GM18502 (cell line): ENCODE results near the gene L1TD1.
"Not testable (repeated sequence)": the region's sequence is repeated elsewhere in the genome, so short reads cannot be mapped to it uniquely, and the experiment has no call there.

Experiments used
- ATAC-seq: cut with Tn5 transposase; IDR thresholded peaks from one replicate; pipeline ENCODE4 v1.9.1; 2021; ENCODE audit warnings: mild to moderate bottlenecking; ENCODE audit not compliant: unreplicated experiment, poor library complexity

L1TD1 gene, protein sequence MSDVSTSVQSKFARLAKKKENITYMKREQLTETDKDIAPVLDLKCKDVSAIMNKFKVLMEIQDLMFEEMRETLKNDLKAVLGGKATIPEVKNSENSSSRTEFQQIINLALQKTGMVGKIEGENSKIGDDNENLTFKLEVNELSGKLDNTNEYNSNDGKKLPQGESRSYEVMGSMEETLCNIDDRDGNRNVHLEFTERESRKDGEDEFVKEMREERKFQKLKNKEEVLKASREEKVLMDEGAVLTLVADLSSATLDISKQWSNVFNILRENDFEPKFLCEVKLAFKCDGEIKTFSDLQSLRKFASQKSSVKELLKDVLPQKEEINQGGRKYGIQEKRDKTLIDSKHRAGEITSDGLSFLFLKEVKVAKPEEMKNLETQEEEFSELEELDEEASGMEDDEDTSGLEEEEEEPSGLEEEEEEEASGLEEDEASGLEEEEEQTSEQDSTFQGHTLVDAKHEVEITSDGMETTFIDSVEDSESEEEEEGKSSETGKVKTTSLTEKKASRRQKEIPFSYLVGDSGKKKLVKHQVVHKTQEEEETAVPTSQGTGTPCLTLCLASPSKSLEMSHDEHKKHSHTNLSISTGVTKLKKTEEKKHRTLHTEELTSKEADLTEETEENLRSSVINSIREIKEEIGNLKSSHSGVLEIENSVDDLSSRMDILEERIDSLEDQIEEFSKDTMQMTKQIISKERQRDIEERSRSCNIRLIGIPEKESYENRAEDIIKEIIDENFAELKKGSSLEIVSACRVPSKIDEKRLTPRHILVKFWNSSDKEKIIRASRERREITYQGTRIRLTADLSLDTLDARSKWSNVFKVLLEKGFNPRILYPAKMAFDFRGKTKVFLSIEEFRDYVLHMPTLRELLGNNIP

DNA sequence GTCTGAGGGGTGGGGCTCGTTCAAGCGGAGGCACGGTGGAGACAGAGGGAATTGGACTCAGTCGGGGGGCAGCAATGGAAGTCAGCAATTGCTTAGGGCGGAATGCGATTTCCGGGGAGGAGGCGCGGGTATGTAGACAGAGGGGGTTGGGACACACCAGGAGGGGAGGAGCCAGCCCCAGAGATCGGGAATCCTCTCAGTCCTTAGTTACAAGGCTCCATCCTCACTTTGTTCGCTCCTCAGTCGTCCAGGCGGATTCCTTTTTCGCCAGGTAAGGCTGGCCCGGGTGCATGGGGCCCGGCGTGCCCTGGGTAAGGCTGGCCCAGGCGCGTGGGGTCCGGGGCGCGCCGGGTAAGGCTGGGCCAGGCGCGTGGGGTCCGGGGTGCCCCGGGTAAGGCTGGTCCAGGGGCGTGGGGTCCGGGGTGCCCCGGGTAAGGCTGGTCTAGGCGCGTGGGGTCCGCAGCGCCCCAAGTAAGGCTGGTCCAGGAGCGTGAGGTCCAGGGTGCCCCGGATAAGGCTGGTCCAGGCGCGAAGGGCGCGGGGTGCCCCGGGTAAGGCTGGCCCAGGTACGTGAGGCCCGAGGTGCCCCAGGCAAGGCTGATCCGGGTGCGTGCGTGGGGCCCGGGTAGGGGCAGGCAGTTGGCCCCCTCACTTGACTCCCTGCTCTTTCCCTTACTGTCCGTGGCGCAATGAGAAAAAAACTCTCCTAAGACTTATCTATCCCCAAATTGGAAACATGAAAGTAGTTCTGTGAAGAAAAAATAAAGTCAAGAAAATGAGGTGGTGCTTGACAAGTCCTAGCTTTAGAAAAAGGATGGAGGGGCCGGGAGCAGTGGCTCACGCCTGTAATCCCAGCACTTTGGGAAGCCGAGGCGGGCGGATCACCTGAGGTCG is at the start of gene L1TD1:
Gene L1TD1 (plus strand): TSS at position 199 of the 894 bp plus-strand sequence. CDS start 11,780 bp downstream, outside the sequence.
- no peak for ATAC-seq

DNA sequence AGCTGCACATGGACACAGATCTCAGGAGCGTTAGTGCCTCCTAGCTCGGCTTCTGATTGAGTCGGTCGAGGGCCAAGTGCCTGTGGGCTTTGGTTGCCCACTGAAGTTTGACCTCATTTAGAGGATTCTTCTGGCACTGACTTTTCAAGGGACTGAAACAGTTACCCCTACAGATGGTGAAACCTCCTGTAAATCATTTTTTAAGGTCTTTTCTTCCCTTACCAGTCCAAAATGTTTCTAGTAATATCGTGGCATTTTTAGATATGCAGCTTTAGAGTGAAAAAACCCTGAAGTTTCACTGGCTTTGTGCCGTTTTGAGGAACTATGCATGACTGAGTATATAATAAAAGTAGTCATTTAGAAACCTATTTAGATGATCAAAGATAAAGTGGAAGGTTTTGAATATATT is 34.7 kb upstream of the L1TD1 start:
- peak; percentile 81 for ATAC-seq

DNA sequence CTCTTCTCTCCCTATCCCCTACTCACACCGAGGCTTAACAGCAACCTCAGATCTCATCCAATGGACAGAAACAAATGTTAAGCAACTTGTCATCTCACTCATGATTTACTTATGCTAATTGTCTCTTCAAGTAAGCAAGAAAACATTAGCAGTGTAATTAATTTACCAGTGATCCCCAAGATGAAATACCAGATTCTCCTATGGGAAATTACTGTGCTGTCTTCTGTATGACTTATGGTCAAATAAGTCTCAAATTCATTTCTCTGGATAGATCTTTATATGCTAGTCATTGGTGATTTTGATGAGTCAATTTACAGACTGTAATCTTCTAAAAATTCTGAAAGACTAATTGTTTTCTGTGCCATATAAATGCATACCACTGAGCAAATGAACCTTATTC is 32.9 kb upstream of the L1TD1 start:
- no peak for ATAC-seq

DNA sequence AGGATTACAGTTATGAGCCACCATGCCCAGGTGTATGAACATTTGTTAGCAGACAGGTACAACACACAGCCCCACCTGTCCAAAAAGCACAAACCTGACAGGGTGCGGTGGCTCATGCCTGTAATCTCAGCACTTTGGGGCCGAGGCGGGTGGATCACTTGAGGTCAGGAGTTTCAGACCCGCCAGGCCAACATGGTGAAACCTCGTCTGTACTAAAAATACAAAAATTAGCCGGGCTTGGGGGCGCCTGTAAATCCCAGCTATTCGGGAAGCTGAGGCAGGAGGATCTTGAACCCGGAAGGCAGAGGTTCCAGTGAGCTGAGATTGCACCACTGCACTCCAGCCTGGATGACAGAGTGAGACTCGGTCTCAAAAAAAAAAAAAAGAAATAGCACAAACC is 24.3 kb upstream of the L1TD1 start:
- not testable (repeated sequence) for ATAC-seq

DNA sequence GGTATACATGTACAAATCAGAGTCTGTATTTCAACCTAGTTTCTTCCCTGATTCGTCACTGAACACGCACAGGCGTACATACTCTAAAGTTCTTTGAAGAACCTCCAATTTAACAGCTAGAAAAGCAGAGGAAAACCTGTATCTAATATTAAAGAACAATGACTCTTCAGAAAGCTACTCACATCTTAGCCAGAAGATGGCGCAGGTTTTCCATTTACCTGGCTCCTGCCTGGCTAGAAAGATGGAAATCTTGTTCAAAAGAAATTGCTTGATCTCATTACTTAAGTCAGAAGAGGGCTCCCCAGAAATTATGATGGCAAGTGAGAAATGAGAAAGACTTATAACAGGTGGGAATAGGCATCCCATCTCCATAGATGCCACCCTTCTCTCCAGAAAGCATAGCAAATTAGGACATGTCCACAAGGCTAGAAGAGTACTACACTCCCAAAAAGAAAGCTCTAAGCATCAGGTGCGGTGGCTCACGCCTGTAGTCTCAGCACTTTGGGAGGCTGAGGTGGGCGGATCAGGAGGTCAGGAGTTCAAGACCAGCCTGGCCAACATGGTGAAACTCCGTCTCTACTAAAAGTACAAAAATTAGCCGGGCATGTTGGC is 19.0 kb upstream of the L1TD1 start:
- ATAC-seq, result no peak

DNA sequence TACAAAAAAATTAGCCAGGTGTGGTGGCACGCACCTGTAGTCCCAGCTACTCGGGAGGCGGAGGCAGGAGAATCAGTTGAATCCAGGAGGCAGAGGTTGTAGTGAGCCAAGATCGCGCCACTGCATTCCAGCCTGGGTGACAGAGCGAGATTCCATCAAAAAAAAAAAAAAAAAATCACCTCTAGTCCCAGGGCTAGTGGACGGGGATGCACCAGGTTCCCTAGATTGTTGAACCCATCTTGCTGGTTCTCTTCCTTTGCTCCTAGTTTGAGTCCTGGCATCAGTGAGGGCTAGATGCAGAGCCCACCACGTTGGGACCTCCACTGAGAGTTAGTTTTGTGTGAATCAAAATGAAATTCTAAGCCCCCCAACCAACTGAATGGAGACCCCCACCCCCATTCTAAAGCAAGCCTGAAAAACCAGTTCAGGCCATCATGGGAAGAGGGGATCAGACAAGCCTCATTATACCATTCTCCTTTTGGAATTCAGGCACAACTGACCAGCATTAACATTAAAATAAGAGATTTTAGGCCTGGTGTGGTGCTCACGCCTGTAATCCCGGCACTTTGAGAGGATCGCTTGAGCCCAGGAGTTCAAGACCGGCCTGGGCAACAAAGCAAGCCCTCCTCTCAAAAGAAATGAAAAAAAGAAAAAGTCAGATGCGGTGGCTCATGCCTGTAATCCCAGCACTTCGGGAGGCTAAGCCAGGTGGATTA is 17.9 kb upstream of the L1TD1 start:
- no peak for ATAC-seq

DNA sequence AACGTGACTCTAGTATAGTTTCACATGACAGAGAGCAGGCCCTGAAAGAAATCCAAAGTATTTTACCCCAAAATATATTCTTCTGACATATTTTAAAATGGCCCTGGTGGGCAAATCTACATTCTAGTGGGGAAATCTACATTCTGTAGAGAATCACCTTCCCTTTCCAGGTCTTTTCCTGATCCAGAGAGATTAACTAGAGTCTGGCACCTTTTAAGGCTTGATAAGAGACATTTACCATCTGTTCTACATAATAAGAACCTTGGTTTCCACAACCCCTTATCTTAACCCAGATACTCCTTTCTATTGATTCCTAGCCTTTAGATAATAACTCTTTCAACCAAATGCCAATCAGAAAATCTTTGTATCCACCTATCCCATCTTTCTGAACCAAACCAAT is 17.0 kb upstream of the L1TD1 start:
- ATAC-seq, result no peak

DNA sequence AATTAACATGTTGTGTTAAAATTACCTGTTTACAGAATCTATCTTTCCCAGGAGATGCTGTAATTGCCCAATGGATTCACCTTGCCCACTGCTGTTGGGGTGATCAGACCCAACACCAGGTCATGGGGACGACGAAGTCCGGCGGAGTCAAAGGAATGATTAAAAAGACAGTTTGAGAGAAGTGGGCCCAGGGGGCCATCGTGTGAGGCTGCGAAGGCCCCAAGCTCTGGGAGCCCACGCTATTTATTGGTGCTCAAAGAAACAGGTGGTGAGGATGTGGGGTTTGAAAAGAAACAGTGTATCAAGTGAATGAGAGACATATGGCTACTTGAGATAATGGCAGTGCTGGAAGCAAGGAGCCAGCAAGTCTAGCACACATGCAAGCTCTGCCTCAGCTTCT is 16.3 kb upstream of the L1TD1 start:
- ATAC-seq, result no peak

DNA sequence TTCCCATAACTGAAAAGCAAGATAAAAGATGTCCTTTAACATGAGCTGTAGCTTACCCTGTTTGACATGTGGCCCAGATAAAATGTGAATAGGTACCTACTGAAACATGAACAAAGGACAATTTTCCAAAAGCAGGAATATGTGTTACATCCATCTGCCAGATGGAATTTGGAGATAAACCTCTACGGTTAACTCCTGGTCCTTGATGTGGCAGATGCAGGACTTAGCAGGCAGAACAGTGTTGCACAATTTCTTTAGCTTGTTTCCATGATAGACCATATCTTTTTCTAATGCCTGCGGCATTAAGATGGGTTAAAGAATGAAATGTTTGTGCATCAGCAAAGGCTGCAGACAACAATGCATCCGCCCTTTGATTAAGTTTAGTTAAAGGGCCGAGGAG is 14.6 kb upstream of the L1TD1 start:
- not testable (repeated sequence) for ATAC-seq

DNA sequence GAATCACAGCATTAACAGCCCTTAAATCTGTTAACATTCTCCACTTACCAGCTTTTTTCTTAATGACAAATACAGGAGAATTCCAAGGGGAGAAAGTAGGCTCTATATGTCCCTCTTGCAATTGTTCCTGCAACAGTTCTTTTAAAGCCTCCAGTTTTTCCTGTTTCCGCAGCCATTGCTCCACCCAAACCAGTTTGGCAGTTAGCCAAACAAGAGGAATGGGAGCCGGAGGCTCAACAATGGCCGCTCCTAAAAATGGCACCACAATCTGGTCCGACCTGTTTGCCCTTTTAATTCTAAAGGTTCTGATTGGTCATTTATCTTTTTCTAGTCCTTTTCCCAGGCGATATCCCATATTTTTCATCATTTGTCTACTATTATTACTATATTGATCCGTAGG is 14.0 kb upstream of the L1TD1 start:
- ATAC-seq, result no peak

DNA sequence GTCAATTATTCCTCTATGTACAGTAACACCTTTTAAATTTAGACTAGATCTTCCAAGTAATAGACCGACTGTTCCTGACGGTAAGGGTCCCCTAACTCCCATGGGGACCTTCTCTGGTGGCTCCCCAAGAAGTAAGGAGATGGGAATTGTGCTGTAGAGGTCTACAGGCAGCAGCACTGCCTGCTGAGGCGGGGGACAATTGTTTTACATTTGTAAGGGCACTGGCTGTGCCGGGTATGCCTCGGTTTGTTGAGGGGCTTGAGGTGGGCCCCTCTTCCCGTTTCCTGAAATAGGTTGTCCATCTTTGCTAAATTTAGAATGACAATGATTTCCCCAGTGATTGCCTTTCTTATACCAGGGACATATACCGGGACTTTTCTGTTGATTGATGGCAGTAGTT is 13.1 kb upstream of the L1TD1 start:
- ATAC-seq, result no peak

DNA sequence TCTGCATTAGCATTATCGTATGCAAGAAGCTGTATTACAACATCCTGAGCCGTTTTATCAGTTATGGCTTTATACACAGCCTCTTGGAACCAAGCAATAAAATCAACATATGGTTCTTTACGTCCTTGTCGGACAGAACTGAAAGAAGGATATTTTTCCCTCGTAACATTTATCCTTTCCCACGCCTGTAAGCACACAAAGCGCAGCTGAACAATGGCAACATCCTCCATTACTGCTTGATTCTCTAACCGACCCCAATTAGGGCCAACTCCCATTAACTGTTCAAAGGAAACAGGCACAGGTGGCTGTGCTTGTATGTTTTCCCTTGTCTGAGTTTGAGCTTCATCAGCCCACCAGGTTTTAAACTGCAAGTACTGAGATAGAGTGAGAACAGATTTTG is 12.5 kb upstream of the L1TD1 start:
- not testable (repeated sequence) for ATAC-seq

DNA sequence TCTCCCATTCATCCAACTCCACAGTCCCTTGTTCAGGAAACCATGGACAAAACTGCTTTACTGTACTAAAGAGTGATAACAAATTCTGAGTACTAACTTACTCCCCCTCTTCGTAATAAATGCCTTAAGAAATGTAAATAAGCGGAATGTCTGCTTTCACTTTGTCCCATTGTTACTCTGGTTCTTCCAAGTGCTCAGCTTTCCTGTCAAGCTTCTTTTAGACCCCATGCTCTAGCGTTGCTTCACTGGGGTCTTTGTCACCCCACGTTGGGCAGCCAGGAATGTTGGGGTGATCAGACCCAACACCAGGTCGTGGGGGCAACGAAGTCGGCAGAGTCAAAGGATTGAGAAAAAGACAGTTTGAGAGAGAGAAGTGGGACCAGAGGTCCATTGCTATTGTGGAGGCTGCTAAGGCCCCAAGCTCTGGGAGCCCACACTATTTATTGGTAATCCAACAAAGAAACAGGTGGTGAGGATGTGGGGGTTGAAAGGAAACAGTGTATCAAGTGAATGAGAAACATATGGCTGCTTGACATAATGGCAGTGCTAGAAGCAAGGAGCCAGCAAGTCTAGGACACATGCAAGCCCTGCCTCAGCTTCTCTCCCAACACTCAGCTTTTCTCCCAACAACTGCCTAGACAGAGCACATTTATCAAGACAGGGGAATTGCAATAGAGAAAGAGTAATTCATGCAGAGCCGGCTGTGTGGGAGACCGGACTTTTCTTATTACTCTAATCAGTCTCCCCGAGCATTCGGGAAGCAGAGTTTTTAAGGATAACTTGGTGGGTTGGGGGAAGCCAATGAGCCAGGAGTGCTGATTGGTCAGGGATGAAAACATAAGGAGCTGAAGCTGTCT is 11.3 kb upstream of the L1TD1 start:
- not testable (repeated sequence) for ATAC-seq

DNA sequence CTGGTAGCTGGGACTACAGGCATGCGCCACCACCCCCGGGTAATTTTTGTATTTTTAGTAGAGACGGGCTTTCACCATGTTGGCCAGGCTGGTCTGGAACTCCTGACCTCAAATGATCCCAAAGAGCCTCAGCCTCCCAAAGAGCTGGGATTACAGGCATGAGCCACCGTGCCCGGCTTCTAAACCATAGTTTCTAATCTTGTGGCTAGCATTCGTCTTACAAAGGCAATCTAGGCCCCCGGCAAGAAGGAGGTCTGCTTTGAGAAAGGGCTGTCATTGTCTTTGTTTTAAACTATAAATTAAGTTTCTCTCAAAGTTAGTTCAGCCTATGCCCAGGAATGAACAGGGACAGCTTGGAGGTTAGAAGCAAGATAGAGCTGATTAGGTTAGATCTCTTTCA is 10.3 kb upstream of the L1TD1 start:
- no peak for ATAC-seq

DNA sequence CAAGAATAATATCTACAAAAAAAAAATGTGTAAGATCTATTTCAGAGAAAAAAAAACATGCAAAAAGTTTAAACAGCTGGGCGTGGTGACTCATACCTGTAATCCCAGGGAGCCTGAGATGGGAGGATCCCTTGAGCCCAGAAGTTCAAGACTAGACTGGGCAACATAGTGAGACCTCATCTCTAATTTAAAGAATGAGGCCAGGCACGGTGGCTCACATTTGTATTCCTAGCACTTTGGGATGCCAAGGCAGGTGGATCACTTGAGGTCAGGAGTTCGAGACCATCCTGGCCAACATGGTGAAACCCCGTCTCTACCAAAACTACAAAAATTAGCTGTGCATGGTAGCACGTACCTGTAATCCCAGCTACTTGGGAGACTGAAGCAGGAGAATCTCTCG is 9.4 kb upstream of the L1TD1 start:
- not testable (repeated sequence) for ATAC-seq

DNA sequence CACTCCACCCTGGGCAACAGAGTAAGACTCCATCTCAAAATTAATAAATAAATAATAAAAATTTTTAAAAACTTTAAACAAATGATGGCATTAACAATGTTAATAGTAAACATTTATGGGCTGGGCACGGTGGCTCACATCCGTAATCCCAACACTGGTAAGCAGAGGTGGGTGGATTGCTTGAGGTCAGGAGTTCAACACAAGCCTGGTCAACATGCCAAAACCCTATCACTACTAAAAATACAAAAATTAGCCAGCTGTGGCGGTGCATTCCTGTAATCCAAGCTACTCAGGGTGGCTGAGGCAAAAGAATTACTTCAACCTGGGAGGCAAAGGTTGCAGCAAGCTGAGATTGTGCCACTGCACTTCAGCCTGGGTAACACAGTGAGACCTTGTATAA is 9.0 kb upstream of the L1TD1 start:
- ATAC-seq, result no peak

DNA sequence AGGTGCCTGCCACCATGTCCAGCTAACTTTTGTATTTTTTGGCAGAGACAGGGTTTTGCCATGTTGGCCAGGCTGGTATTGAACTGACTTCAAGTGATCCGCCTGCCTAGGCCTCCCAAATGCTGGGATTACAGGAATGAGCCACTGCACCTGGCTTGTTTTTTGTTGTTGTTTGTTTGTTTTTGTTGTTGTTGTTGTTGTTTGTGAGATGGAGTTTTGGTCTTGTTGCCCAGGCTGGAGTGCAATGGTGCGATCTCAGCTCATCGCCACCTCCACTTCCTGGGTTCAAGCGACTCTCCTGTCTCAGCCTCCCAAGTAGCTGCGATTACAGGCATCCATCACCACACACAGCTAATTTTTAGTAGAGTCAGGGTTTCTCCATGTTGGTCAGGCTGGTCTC is 7.1 kb upstream of the L1TD1 start:
- ATAC-seq, result no peak

DNA sequence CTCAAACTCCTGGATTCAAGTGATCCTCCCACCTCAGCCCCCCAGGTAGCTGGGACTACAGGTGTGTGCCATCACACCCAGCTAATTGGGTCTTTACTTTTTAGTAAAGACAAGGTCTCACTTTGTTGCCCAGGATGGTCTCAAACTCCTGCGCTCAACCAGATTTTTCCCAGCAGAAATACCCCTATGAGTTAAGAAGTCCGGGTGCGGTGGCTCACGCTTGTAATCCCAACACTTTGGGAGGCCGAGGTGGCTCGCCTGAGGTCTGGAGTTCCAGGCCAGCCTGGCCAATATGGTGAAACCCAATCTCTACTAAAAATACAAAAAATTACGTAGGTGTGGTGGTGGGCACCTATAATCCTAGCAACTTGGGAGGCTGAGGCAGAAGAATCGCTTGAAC is 6.5 kb upstream of the L1TD1 start:
- ATAC-seq, result no peak
